MCF 10A (cell line): Measurements from ENCODE around the gene ATL1. TPM values are rescaled to one million over a fixed set of nuclear protein-coding genes. Genes with fewer than 3 reads are reported as not detected.

ENCODE experiments used
- BruUV-seq: library from RNA; stranded (reverse); fragments of 400-500 nt; replicated peaks from 2 replicates; lab custom pipeline; 2021; lab: Mats Ljungman, UMichigan
- CTCF ChIA-PET: fragments of 300-600 bp; sonication (Branson Sonifier 250); formaldehyde crosslinking; extraction: SDS; loops from one replicate; lab custom pipeline; 2021; ENCODE audit warnings: antibody characterized with exemption, inconsistent platforms; lab: Yijun Ruan, JAX
- POLR2A ChIA-PET: fragments of 300-600, 350-650 bp; sonication (Branson Sonifier 250); formaldehyde crosslinking; extraction: SDS; loops from one replicate; lab custom pipeline; 2020; ENCODE audit warnings: antibody characterized with exemption, inconsistent platforms; lab: Yijun Ruan, JAX
- DNase-seq: peaks from one replicate; pipeline ENCODE4 v3.0.0-alpha.2; 2018; ENCODE audit not compliant: unreplicated experiment
- H3K27ac Mint-ChIP-seq: one replicate; pipeline ENCODE4 v1.8.0; 2022; ENCODE audit warnings: mild to moderate bottlenecking, low read depth, mixed read lengths; ENCODE audit not compliant: unreplicated experiment
- H3K27me3 Mint-ChIP-seq: one replicate; pipeline ENCODE4 v1.8.0; 2022; ENCODE audit warnings: mixed read lengths; ENCODE audit not compliant: insufficient read depth, unreplicated experiment
- H3K36me3 Mint-ChIP-seq: one replicate; pipeline ENCODE4 v1.8.0; 2022; ENCODE audit warnings: mild to moderate bottlenecking, moderate library complexity, mixed read lengths; ENCODE audit not compliant: insufficient read depth, unreplicated experiment
- H3K4me1 Mint-ChIP-seq: one replicate; pipeline ENCODE4 v1.8.0; 2022; ENCODE audit warnings: mixed read lengths; ENCODE audit not compliant: insufficient read depth, unreplicated experiment
- H3K4me3 Mint-ChIP-seq: one replicate; pipeline ENCODE4 v1.8.0; 2022; ENCODE audit warnings: mild to moderate bottlenecking, moderate library complexity, mixed read lengths; ENCODE audit not compliant: unreplicated experiment
- H3K9me3 Mint-ChIP-seq: one replicate; pipeline ENCODE4 v1.8.0; 2022; ENCODE audit warnings: mixed read lengths; ENCODE audit not compliant: unreplicated experiment
- CTCF ChIP-seq: fragments of 200-600 bp; IDR thresholded peaks from one replicate; pipeline ENCODE4 v1.8.0; 2022; ENCODE audit warnings: antibody characterized with exemption, mild to moderate bottlenecking; ENCODE audit not compliant: unreplicated experiment
- intact Hi-C: fragments of 100-400 bp; cut with micrococcal nuclease; formaldehyde crosslinking; loops from 2 replicates; pipeline ENCODE4 v1.14.1; 2022
- total RNA-seq: library from RNA; stranded (reverse); gene quantifications from 2 replicates; pipeline ENCODE4 v1.2.3, GENCODE V29; 2022

The ATL1 gene
- total RNA-seq, 1 experiment from 2014 or later, result 3.3 TPM

- no peak for TF ChIP-seq CTCF
- DNase-seq, result no peak
- Mint-ChIP-seq H3K36me3 (no peaks in the 10 kb centered on the region), H3K27me3 (no peaks in the 10 kb centered on the region), H3K4me1 (peaks cover 11% of the 10 kb centered on the region), H3K4me3 (no peak overlapping the region), H3K27ac (no peak overlapping the region), H3K9me3 (peaks cover under 1% of the 10 kb centered on the region)
- CTCF ChIA-PET, result interaction anchor here (1.4 to 2.1 kb wide), 2 partner anchors 25 to 32 kb away, joined by 4 to 5 read pairs; no protein-coding TSS in a partner anchor
- intact Hi-C loops, result no loop called here
- BruUV-seq, result no TSS peak
- POLR2A ChIA-PET, result interaction anchor here (1.2 kb wide), 1 partner anchor 15 kb away, joined by 4 read pairs; no protein-coding TSS in a partner anchor
Measured at GRCh38 chr14:50575769-50576168, 15.8 kb downstream of the ATL1 start.

GRCh38 chr14:50577982-50578381 lies 18.0 kb downstream of the ATL1 start:
- H3K36me3 Mint-ChIP-seq, result no peaks in the 10 kb centered on the region
- no peak for TF ChIP-seq CTCF
- no peaks in the 10 kb centered on the region for H3K27me3 Mint-ChIP-seq
- CTCF ChIA-PET, result interaction anchor here (2.1 kb wide), 1 partner anchor 23 kb away, joined by 5 read pairs; no protein-coding TSS in a partner anchor
- POLR2A ChIA-PET, result interaction anchor here (1.1 kb wide), 1 partner anchor 18 kb away, joined by 3 read pairs; the partner anchor contains the start of gene ATL1
- H3K27ac Mint-ChIP-seq, result no peak overlapping the region
- no peak for DNase-seq
- no TSS peak for BruUV-seq
- intact Hi-C loops, result no loop called here
- H3K4me3 Mint-ChIP-seq, result no peak overlapping the region
- H3K9me3 Mint-ChIP-seq, result no peaks in the 10 kb centered on the region
- H3K4me1 Mint-ChIP-seq, result peaks cover 11% of the 10 kb centered on the region

GRCh38 chr14:50578433-50578832 lies 18.5 kb downstream of the ATL1 start:
- DNase-seq, result no peak
- no peaks in the 10 kb centered on the region for H3K9me3 Mint-ChIP-seq
- intact Hi-C loops, result no loop called here
- H3K4me3 Mint-ChIP-seq, result no peak overlapping the region
- H3K27ac Mint-ChIP-seq, result no peak overlapping the region
- ChIA-PET POLR2A (interaction anchor here (1.1 to 2.6 kb wide), 3 partner anchors 17 to 22 kb away, joined by 3 to 14 read pairs (median 5); partner anchors contain the start of gene ATL1), CTCF (interaction anchor here (1.8 kb wide), 1 partner anchor 22 kb away, joined by 6 read pairs; no protein-coding TSS in a partner anchor)
- H3K27me3 Mint-ChIP-seq, result no peaks in the 10 kb centered on the region
- no TSS peak for BruUV-seq
- no peaks in the 10 kb centered on the region for H3K36me3 Mint-ChIP-seq
- H3K4me1 Mint-ChIP-seq, result peaks cover 11% of the 10 kb centered on the region
- TF ChIP-seq CTCF, result no peak

GRCh38 chr14:50590464-50590863 lies 30.5 kb downstream of the ATL1 start:
- intact Hi-C loops, result no loop called here
- no peak for TF ChIP-seq CTCF
- POLR2A ChIA-PET, result no interaction called here
- Mint-ChIP-seq H3K36me3 (no peaks in the 10 kb centered on the region), H3K9me3 (no peaks in the 10 kb centered on the region), H3K27me3 (no peaks in the 10 kb centered on the region), H3K4me3 (no peak overlapping the region), H3K27ac (no peak overlapping the region), H3K4me1 (no peaks in the 10 kb centered on the region)
- CTCF ChIA-PET, result no interaction called here
- no peak for DNase-seq
- BruUV-seq, result no TSS peak
